Ovary (tissue), 9 donors: ENCODE results near the gene ASL. TPM values are rescaled to one million over a fixed set of nuclear protein-coding genes. Genes with fewer than 3 reads are reported as not detected.

Experiments
- DNase-seq, 5 donors: peaks; one replicate each; pipeline ENCODE4 v3.0.0-alpha.2; 2019 to 2020
- H3K27ac ChIP-seq, 2 donors: fragments of 200-600 bp; one replicate each; pipeline versions ENCODE4 v1.5.1 to v1.8.0; 2019 to 2022
- H3K27me3 ChIP-seq: fragments of 200-600 bp; one replicate; pipeline ENCODE4 v1.8.0; 2022
- H3K36me3 ChIP-seq: fragments of 200-600 bp; sonication (generic); one replicate; pipeline ENCODE4 v1.5.1; 2019
- H3K4me1 ChIP-seq: one replicate; pipeline ENCODE4 v1.8.1; 2013; ENCODE audit warnings: mild to moderate bottlenecking, moderate library complexity; ENCODE audit not compliant: insufficient read depth
- H3K4me3 ChIP-seq: fragments of 200-600 bp; sonication (generic); one replicate; pipeline ENCODE4 v1.5.1; 2017
- H3K9me3 ChIP-seq, 2 donors: fragments of 200-600 bp in 1 of 2; sonication (generic) in 1 of 2; one replicate each; pipeline versions ENCODE4 v1.5.1 to v1.8.1; 2013 to 2019; ENCODE audit warnings: mild to moderate bottlenecking in 1 of 2, moderate library complexity in 1 of 2
- EP300 ChIP-seq: sonication (generic); formaldehyde crosslinking; IDR thresholded peaks from one replicate; pipeline ENCODE4 v1.6.1; 2017; ENCODE audit warnings: antibody characterized with exemption
- POLR2A ChIP-seq: fragments of 450-650 bp; IDR thresholded peaks from one replicate; pipeline ENCODE4 v1.6.1; 2017; ENCODE audit warnings: antibody characterized with exemption, mild to moderate bottlenecking, moderate library complexity
- WGBS, 3 donors: extraction: QIAGEN DNeasy Blood & Tissue Kit in 1 of 3; methylation state at CpG; one replicate each; pipeline versions ENCODE4 v1.1.5 to v1.1.7; 2013 to 2017; 5-methylcytosine and 5-hydroxymethylcytosine counted together
- intact Hi-C, 4 donors: fragments of 100-400 bp; cut with DNase I; formaldehyde crosslinking; loops; one replicate each; pipeline versions ENCODE4 v1.11.0 to v1.15.1; 2022 to 2023
- polyA plus RNA-seq, 2 donors: library from polyadenylated mRNA; stranded (reverse); fragments of 200-250 nt in 1 of 2; fragments of 350-450 nt in 1 of 2; fragmentation: Illumina TruSeq in 1 of 2; extraction: RNeasy Lipid Tissue Mini Kit (QIAGEN cat#74804) in 1 of 2; gene quantifications; one replicate each; pipeline ENCODE4 v1.2.3, GENCODE V29; 2013 to 2014
- total RNA-seq, 7 donors: library from RNA; depleted of rRNA in 2 of 7; stranded (reverse); fragments of >200 nt in 2 of 7; fragmentation: NEBNext Ultra II Directional in 3 of 7; extraction: Animal tissue kit (Norgen Biotek cat#: 25700) in 3 of 7; gene quantifications; one replicate each; pipeline versions ENCODE4 v1.1.0 to v1.2.4, GENCODE V29; 2016 to 2023
- TF ChIP-seq, protein P1 (sequence below), 3 donors: fragments of 450-650 bp in 2 of 3; fragments of 200-600 bp in 1 of 3; IDR thresholded peaks; one replicate each; pipeline versions ENCODE4 v1.5.1 to v1.8.0; 2016 to 2022; ENCODE audit warnings: antibody characterized with exemption in 3 of 3, mild to moderate bottlenecking in 1 of 3
- donor health status: DM: no; HTN: no; CAD: no; lungs with moderate emphysema.
- donor health status: DM: no; HTN: no; CAD: no.
- donor health status: Bipolar disorder and iron deficiency.
- donor health status: DM: yes; HTN: yes; CAD: no.
- donor health status: DM: no; HTN: no; CAD: no.
- donor health status: DM: yes; HTN: yes; CAD: no.

Gene ASL
- total and polyA plus RNA-seq, 9 donors, result 2.8 to 28.8 (median 18.6) TPM

DNA sequence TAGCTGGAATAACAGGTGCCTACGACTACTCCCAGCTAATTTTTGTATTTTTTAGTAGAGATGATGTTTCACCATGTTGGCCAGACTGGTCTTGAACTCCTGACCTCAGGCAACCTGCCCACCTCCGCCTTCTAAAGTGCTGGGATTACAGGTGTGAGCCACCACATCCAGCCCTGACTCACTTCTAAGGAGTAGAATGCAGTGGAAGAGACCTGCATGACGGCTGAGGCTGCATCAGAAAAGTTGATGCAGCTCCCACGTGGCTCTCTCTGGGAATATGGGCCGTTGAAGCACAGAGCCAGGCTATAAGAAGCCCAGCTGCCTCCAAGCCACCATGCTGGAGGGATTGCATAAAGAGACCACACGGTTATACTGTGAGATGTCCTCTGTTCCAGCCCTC lies 21.6 kb upstream of the ASL start:
- TF ChIP-seq EP300, result no peak
- TF ChIP-seq, protein P1, sequence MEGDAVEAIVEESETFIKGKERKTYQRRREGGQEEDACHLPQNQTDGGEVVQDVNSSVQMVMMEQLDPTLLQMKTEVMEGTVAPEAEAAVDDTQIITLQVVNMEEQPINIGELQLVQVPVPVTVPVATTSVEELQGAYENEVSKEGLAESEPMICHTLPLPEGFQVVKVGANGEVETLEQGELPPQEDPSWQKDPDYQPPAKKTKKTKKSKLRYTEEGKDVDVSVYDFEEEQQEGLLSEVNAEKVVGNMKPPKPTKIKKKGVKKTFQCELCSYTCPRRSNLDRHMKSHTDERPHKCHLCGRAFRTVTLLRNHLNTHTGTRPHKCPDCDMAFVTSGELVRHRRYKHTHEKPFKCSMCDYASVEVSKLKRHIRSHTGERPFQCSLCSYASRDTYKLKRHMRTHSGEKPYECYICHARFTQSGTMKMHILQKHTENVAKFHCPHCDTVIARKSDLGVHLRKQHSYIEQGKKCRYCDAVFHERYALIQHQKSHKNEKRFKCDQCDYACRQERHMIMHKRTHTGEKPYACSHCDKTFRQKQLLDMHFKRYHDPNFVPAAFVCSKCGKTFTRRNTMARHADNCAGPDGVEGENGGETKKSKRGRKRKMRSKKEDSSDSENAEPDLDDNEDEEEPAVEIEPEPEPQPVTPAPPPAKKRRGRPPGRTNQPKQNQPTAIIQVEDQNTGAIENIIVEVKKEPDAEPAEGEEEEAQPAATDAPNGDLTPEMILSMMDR (IDR thresholded peaks at IDR 0.05), result no peak
- TF ChIP-seq POLR2A, result no peak
- WGBS, 3 donors, result 74 to 79% (median 78%) methylated on average over 6 of the region's 6 CpGs
- no peak for DNase-seq
- H3K27ac ChIP-seq, result no peak overlapping the region
- H3K4me3 ChIP-seq, result no peak overlapping the region
- no peaks in the 10 kb centered on the region for H3K9me3 ChIP-seq
- intact Hi-C loops, result no loop called here
- peaks cover 2% of the 10 kb centered on the region for H3K4me1 ChIP-seq
- H3K36me3 ChIP-seq, result no peaks in the 10 kb centered on the region
- no peaks in the 10 kb centered on the region for H3K27me3 ChIP-seq

DNA sequence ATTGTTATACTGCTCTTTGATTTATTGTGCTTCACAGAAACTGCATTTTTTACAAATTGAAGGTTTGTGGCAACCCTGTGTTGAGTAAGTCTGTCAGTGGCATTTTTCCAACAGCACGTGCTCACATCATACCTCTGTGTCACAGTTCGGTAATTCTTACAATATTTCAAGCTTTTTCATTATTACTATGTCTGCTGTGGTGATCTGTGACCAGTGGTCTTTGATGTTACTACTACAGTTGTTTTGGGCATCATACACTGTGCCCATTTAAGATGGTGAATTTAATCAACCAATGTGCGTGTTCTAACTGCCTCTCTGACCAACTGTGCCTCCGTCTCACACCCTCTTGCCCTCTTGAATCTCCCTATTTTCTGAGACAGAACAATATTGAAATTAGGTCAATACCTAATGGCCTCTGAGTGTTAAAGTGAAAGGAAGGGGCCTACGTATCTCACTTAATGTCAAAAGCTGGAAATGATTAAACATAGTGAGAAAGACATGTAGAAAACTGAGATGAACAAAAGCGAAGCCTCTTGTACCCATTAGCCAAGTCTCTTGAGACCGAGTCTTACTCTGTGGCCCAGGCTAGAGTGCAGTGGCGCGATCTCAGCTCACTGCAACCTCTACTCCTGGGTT lies 20.2 kb upstream of the ASL start:
- Histone ChIP-seq H3K27ac (no peak overlapping the region), H3K36me3 (no peaks in the 10 kb centered on the region), H3K4me3 (no peak overlapping the region), H3K4me1 (peaks cover 1% of the 10 kb centered on the region), H3K27me3 (no peaks in the 10 kb centered on the region), H3K9me3 (no peaks in the 10 kb centered on the region)
- intact Hi-C loops, result no loop called here
- 86 to 87% (median 87%) methylated on average over 9 of the region's 9 CpGs for WGBS, 3 donors
- no peak for TF ChIP-seq EP300
- TF ChIP-seq, protein P1 (IDR thresholded peaks at IDR 0.05), result no peak
- TF ChIP-seq POLR2A, result no peak
- DNase-seq, result no peak

DNA sequence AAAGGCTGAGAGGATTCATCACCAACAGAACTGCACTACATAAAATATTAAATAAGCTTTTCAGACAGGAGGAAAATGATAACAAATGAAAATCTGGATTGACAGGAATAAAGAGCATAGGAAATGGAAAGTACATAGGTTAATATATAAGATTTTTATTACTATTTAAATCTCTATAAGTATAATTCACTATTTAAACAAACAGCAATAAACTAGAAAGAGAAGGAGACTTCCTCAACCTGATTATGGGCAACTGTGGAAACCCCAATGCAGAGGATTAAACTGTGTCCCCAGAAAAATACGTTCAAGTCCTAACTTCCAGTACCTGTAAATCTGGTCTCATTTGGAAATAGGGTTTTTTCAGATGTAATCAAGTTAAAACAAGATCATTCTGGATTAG lies 14.8 kb upstream of the ASL start:
- Histone ChIP-seq H3K9me3 (no peaks in the 10 kb centered on the region), H3K36me3 (no peaks in the 10 kb centered on the region), H3K4me1 (no peaks in the 10 kb centered on the region), H3K27me3 (no peaks in the 10 kb centered on the region), H3K27ac (no peak overlapping the region), H3K4me3 (no peak overlapping the region)
- 83 to 90% (median 84%) methylated on average over 1 of the region's 1 CpG for WGBS, 3 donors
- DNase-seq, result no peak
- intact Hi-C loops, result no loop called here
- TF ChIP-seq, protein P1 (IDR thresholded peaks at IDR 0.05), result no peak
- TF ChIP-seq POLR2A (no peak), EP300 (no peak)

DNA sequence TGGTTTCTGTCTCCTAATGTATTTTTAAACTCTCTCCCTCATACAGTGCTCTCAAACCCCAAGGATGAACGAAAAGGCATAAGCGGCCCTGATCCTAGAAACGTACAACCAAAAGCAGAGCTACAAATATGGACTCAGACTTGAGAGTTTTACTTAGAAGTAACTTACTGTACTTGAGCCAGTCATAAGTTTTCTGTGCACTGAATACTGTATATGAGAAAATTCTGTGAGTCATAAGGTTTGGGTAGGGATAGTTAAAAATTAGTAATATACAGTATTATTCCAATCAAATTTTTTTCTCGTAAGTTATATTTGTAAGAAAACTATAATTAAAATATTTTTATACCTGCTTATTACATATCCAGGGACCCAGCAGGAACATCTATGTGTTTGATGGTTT lies 5.9 kb upstream of the ASL start:
- H3K4me3 ChIP-seq, result no peak overlapping the region
- TF ChIP-seq POLR2A (no peak), EP300 (no peak)
- TF ChIP-seq, protein P1 (IDR thresholded peaks at IDR 0.05), result no peak
- no peaks in the 10 kb centered on the region for H3K27me3 ChIP-seq
- intact Hi-C loops, result no loop called here
- H3K27ac ChIP-seq, result no peak overlapping the region
- no peak for DNase-seq
- no peaks in the 10 kb centered on the region for H3K36me3 ChIP-seq
- 87 to 92% (median 88%) methylated on average over 4 of the region's 4 CpGs for WGBS, 3 donors
- H3K4me1 ChIP-seq, result no peaks in the 10 kb centered on the region
- H3K9me3 ChIP-seq, result no peaks in the 10 kb centered on the region
